RKO (cell line): ENCODE results near the gene NUDT16L1.

Experiments used
- DNase-seq: peaks from one replicate; pipeline ENCODE4 v3.0.0-alpha.2; 2016; ENCODE audit warnings: low spot score

Gene NUDT16L1

GRCh38 chr16:4664538-4665418 lies 28.6 kb upstream of the NUDT16L1 start:
- DNase-seq: no peak

- no peak for DNase-seq
Observed at GRCh38 chr16:4666537-4667202, 26.7 kb upstream of the NUDT16L1 start.

GRCh38 chr16:4667203-4667963 lies 26.0 kb upstream of the NUDT16L1 start:
- no peak for DNase-seq

DNA sequence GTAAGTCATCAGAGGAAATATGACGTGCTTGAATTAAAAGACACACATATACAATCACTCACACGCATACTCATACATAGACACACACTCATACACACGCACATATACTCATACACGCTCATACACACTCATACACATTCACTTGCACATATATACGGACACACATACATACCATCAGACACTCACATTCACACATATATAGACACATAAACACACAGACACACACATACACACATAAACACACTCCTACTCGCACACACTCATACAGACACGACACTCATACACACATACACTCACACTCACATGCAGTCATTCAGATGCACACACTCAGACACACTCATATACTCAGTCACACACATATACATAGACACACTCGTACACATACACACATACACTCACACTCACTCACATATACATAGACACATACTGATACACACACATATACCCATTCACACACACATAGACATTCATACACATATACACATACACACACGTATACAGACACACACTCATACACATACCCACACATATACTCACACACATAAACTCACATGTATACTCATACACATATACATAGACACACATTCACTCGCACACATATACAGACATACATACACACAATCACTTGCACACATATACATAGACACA lies 24.9 kb upstream of the NUDT16L1 start:
- DNase-seq: no peak

GRCh38 chr16:4673387-4674046 lies 19.8 kb upstream of the NUDT16L1 start:
- no peak for DNase-seq

DNA sequence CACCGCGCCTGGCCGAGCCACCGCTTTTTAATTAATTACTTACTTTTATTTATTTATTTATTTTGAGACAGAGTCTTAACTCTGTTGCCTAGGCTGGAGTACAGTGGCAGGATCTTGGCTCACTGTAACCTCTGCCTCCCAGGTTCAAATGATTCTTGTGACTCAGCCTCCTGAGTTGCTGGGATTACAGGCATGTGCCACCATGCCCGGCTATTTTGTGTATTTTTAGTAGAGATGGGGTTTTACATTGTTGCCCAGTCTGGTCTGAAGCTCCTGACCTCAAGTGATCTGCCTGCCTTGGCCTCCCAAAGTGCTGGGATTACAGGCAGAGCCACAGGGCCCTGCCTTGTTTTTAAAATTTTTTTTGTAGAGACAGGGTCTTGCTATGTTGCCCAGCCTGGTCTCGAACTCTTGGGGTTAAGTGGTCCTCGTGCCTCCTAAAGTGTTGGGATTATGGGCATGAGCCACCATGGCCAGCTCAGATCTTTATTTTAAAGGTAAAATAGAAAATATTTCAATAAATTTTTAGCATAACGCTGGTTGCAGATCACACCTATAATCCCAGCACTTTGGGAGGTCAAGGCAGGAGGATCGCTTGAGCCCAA lies 18.3 kb upstream of the NUDT16L1 start:
- DNase-seq: no peak

DNA sequence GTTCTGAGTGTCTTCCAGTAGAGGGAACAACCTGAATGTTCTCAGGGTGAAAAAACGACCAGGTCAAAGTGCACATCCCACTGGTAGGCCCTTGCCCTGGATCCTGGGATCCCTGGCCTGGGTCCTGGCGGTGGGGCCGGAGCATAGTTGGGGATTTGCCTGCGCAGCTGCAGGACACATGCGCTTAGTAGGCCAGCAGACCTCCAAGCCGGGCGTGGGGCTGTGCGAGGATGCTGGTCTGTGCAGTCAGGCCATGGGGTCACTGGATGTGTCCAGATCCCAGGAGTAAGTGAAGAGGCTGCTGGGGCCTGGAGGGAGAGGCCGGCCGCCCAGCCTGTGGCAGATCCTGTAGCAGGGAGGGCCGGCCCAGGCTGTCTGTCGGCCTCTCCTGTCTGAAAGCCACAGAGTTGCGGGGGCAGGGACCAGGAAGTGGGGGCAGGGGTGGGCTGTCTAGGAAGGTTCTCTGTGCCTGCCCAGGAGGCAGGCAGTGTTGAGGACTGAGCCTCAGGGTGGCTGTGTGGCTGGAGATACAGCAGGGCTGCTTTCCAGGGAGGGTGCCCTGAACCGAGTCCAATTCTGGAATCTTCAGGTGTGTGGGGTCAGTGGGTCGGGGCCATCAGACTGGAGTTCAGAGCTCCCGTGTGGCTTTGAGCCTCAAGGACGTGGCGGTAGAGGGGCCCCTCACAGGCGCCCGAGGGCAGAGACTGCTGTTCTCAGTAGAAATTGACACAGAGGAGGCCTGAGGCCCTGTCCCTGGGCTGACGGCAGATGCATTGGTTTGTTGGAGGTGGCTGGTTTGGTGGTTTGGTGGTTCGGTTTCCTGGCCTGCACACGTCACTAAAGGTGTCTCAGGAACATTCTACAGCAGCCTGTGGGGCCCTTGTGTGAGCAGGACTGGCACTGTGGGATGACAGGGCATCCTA lies 17.2 kb upstream of the NUDT16L1 start:
- no peak for DNase-seq

GRCh38 chr16:4676831-4677230 lies 16.5 kb upstream of the NUDT16L1 start:
- no peak for DNase-seq

DNA sequence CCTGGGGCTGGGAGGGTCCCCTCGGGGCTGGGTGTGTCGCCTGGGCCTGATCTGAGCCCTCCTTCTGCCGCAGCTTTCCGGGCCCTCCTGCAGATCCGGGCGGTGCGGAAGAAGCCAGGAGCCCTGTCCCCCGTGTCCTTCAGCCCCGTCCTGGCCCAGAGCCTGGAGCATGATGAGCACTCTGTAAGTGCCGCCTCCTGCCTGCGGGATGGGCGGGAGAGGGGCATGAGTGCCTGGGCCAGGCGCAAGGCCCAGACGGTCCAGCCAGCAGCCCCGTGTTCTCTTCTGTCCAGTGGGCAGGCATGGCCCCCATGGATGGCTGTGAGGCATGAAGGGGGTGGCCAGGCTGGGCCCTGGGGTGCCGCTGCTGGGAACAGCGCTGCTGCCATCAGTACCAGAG lies 16.0 kb upstream of the NUDT16L1 start:
- DNase-seq: no peak

- no peak for DNase-seq
Observed at GRCh38 chr16:4677994-4678393, 15.4 kb upstream of the NUDT16L1 start.

DNA sequence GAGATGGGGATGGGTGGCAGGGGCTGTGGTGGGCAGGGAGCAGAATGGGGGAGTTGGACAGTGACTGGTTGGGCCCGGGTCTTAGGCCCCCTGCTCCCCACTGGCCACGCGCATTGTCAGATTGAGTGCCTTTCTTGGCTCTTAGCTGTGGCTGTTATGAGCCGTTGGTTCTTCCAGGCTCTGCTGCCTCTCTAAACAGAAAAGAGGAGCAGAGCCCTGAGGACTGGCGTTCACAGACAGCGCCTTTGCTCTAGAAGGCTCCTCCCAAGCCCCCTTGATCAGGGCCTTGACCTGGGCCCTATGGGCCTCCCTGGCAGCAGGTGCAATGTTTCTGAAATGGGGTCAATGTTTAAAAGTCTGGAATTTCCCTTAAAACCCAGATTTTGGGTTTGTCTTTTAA lies 14.8 kb upstream of the NUDT16L1 start:
- DNase-seq: no peak

GRCh38 chr16:4679156-4679849 lies 14.1 kb upstream of the NUDT16L1 start:
- DNase-seq: no peak

GRCh38 chr16:4679850-4680636 lies 13.3 kb upstream of the NUDT16L1 start:
- DNase-seq: no peak

- no peak for DNase-seq
Observed at GRCh38 chr16:4680673-4681470, 12.5 kb upstream of the NUDT16L1 start.

DNA sequence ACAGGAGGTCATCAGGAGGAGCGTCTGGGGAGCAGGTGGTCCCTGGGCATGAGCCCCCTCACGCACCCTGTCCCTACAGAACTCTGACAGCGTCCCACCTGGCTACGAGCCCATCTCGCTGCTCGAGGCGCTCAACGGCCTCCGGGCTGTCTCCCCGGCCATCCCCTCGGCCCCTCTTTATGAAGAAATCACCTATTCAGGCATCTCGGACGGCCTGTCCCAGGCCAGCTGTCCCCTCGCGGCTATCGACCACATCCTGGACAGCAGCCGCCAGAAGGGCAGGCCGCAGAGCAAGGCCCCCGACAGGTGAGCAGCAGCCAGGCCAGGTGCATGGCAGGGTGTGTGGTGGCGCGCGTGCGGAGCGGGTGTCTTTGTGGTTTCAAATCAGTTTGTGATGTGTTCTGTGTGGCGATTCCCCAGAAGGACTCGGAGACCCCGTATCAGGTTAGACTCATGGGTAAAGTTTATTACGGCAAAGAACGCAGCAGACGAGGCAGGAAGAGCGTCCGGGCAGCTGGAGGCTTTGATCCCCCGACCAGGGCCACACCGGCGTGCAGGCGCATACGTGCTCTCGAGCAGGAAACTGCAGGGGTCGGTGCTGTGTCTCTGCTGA lies 11.8 kb upstream of the NUDT16L1 start:
- no peak for DNase-seq

DNA sequence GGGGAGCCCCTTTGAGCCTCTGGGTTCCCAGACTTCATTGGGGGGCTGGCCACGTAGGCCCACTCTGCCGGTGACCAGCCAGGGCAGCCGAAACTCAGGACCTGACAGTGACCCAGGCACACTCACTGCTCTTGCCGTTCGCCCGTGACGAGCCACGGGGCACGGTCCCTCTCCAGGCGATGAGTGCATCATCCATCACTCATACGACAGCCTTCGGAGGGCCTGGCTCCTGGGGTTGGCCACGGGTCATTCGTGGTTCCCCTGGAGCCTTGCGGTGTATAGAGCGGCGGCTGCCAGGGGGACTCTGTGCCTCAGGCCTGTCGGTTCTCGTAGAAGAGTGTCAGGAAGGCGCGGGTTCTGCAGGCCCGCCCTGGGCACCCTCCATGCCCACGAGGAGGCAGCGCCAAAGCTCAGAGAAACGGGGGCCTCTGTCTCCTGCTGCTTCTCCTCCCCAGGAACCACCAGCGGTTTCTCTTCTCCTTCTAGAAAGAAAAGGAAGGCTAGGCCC lies 11.2 kb upstream of the NUDT16L1 start:
- no peak for DNase-seq

DNA sequence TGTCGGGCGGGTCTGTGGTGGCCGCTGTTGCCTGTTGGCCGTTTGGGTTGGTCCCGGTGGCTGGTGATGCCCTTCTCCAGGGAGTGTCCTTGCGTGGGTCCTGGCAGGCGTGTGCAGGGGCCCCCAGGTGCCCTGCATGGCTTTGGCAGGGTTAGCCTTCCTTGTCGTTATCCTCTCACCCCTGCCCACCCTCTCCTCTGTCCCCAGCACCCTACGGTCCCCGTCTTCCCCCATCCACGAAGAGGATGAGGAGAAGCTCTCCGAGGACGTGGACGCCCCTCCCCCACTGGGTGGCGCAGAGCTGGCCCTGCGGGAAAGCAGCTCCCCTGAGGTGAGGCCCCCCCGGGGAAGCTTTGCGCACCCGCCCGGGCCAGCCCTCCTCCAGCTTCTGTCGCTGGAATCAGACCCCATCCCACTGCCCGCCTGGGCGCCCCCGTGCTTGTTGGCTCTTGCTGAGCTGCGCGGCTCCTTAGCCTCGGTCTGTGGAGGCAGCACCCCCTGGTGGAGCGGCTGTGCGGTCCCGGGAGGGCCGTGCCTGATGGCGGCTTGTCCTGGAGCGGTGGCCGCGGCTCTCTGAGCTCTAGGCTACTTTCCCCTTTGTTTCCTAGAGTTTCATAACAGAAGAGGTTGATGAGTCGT lies 10.6 kb upstream of the NUDT16L1 start:
- peak; percentile 29 for DNase-seq
